K562 treated with DMSO at 1 percent for 24 hours (cell line): ENCODE results near the gene TP53I3. TPM values are rescaled to one million over a fixed set of nuclear protein-coding genes. Genes with fewer than 3 reads are reported as not detected.

ENCODE experiments used
- total RNA-seq: library from RNA; unstranded; fragments of 300-600 nt; gene quantifications from 2 replicates; pipeline ENCODE4 v1.2.3, GENCODE V29; 2022; ENCODE audit warnings: low read depth; ENCODE audit not compliant: insufficient read depth

Gene TP53I3
- total RNA-seq = 16.8 and 20.0 TPM in 2 replicates

GRCh38 chr2:24084386-24085199 lies at the start of gene TP53I3:
TSS of gene TP53I3 (minus strand) at chr2:24084834. CDS start at chr2:24084326, 508 bp downstream.

DNA sequence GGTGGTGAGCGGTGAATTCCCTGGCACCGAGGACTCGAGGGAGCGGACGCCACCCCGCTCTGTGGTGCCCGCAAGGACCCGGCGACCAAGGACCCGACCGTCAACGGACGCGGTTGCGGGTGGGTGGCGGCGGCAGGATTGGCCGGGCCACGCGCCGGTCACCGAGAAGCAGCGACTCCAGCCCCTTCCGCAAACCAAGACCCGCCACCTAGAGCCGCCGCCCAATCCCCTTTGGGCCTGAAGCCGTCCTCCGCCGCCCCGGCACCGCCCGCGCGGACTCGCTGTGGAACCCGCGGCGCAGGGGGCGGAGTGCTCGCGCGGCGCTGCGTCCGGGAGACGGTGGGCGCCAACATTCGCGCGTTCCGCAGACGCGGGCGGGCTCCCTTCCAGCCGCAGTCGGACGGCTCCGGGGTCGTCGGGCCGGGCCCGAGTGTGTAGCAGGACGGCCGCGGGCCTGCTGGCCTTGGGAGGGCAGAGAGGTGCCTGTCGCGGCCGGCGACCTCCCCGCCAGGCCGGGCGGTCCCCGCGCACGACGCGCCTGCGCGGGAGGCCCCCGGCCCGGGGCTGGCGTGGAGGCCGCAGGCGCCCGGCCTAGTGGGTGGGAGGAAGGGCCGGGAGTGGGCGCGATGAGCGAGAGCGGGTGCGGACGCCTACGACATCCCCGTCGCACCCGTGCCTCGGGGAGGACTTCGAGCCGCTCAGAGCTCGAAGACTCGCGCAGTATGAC lies 38.7 kb upstream of the TP53I3 start, which contains the start of the genes FAM228B and PFN4:
Gene FAM228B, plus strand, starts transcription at position 275 of the 727 bp plus-strand sequence. CDS start 893 bp downstream, outside the sequence.
Gene PFN4, minus strand, starts transcription at position 140 of the 727 bp plus-strand sequence. CDS start 799 bp downstream, outside the sequence.

DNA sequence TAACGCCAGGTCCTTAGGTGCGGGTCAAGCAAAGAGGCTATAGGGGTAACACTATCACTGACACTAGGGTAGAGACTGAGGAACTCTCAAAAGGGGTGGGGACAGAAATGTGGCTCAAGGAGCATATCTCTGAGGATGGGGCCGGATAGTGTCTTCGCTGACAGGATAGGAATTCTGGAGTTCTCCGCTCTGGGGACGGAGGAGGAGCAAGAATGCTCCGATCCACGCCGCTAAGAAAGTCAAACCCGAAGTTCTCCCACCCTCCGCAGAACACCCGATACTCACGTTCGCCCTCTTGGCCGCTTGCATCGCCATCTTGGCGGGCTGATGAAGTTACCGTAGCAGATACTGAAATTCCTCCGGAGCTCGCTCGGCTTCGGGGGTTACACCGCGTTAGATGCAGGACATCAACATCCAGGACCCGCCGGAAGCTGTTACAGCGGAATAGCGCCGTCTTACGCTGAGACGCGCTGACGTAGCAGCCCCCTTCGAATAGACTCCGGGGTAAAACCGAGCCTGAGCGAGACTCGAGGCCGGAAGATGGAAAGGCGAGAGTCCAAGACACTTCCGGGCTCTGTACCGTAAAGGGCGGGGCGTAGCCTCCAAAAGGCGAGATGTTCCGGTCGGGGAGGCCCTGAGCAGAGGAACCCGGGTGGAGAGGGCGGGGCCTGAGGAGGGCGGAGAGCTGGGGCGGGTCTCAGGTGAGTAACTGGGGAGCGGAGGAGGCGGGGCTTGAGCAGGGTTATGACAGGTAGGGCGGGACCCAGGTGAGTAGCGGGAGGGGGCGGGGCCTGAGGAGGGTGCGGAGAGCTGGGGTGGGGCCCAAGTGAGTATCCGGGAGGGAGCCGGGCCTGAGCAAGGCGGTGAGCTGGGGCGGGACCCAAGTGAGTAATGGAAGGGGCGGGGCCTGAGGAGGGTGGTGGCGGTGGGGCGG lies 8.5 kb downstream of the TP53I3 start, which contains the start of gene SF3B6:
Gene SF3B6, minus strand, starts transcription at position 412 of the 934 bp plus-strand sequence. Its CDS starts 97 bp downstream, at position 315.

DNA sequence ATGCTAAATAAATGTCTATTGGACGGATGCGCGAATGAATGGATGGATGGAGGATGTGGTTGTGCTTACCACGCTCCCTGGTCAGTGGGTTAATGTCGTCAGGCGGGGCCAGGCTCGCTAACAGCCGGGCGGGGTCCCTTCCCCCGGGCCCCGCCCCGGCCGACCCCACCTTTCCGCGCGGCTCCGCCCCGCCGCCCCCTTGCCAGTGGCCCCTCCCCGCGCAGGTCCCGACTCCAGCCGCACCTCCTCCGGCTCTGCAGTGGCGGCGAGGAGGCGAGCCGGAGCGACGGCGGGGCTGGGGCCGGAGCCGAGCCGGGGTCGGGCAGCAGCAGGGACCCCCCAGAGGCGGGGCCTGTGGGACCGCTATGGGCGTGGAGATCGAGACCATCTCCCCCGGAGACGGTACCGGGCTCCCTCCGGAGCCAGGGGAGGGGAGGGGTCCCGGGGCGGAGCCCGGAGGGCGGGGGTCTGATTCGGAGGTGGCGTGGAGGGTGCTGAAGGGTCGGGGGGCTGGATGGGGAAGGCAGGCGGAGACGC lies 35.1 kb downstream of the TP53I3 start, which contains the start of gene FKBP1B:
Gene FKBP1B, plus strand, starts transcription at position 257 of the 537 bp plus-strand sequence. Its CDS starts 109 bp downstream, at position 366.

GRCh38 chr2:24046930-24047702 lies 37.5 kb downstream of the TP53I3 start, which contains the start of gene WDCP:
TSS of gene WDCP (minus strand) at chr2:24047391. CDS start at chr2:24039494, 7,897 bp downstream.

Other genes starting within 250 kb of the TP53I3 start
- gene ATAD2B, start 157.7 kb downstream of the TP53I3 start, total RNA-seq = 7.1 and 8.5 TPM in 2 replicates
- 8.8 and 9.0 TPM in 2 replicates for gene UBXN2A, start 144.4 kb downstream of the TP53I3 start, total RNA-seq
- gene MFSD2B, start 74.7 kb downstream of the TP53I3 start, total RNA-seq = 2.2 and 3.4 TPM in 2 replicates
- 11.1 and 11.2 TPM in 2 replicates for gene WDCP, start 37.4 kb downstream of the TP53I3 start, total RNA-seq
- 1.3 and 1.4 TPM in 2 replicates for gene FKBP1B, start 35.1 kb downstream of the TP53I3 start, total RNA-seq
- 143 and 150 TPM in 2 replicates for gene SF3B6, start 8.5 kb downstream of the TP53I3 start, total RNA-seq
- gene PFN4, start 38.5 kb upstream of the TP53I3 start, total RNA-seq = 1.4 and 1.5 TPM in 2 replicates
- gene FAM228B, start 38.6 kb upstream of the TP53I3 start, total RNA-seq = 3.1 and 10.5 TPM in 2 replicates
- gene FAM228A, start 90.2 kb upstream of the TP53I3 start, total RNA-seq = 0.15 TPM in 1 of 2 replicates, not detected in the other